22Rv1 (cell line): Measurements from ENCODE around the gene JDP2.

Source experiments
- H3K27ac ChIP-seq: fragments of 450-650 bp; 2 replicates; pipeline ENCODE4 v1.5.1; 2017
- ZFX ChIP-seq: fragments of 450-650 bp; IDR thresholded peaks from 2 replicates; pipeline ENCODE4 v1.6.1; 2017; ENCODE audit warnings: antibody characterized with exemption, borderline replicate concordance
- TF ChIP-seq, protein P1 (sequence below): fragments of 450-650 bp; IDR thresholded peaks from 2 replicates; pipeline ENCODE4 v1.5.1; 2017; ENCODE audit warnings: mild to moderate bottlenecking

JDP2 gene

GRCh38 chr14:75409316-75410205 is 18.3 kb upstream of the JDP2 start:
- H3K27ac ChIP-seq, result no peak overlapping the region
- TF ChIP-seq ZFX, result no peak
- TF ChIP-seq, protein P1, sequence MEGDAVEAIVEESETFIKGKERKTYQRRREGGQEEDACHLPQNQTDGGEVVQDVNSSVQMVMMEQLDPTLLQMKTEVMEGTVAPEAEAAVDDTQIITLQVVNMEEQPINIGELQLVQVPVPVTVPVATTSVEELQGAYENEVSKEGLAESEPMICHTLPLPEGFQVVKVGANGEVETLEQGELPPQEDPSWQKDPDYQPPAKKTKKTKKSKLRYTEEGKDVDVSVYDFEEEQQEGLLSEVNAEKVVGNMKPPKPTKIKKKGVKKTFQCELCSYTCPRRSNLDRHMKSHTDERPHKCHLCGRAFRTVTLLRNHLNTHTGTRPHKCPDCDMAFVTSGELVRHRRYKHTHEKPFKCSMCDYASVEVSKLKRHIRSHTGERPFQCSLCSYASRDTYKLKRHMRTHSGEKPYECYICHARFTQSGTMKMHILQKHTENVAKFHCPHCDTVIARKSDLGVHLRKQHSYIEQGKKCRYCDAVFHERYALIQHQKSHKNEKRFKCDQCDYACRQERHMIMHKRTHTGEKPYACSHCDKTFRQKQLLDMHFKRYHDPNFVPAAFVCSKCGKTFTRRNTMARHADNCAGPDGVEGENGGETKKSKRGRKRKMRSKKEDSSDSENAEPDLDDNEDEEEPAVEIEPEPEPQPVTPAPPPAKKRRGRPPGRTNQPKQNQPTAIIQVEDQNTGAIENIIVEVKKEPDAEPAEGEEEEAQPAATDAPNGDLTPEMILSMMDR, result no peak

GRCh38 chr14:75411214-75411540 is 16.6 kb upstream of the JDP2 start:
- no peak overlapping the region for H3K27ac ChIP-seq
- TF ChIP-seq, protein P1, result no peak
- TF ChIP-seq ZFX, result no peak

DNA sequence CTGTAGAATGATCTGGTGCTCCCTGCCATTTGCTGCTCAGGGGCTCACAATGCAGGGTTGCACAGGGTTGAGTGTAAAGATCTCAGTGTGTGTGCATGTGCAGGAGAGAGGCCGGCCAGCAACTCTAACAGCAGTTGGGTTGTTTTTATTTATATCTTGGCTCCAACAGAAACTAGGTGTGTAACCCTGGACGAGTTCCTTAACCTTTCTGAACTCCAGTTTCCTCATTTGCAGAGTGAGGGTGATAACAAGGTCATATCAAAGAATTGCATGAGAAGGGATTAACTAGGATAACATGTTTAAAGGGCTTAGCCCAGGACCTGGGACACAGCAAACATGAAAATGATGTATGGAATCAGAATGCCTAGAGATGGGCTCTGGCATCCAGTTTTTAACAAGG is 14.8 kb upstream of the JDP2 start:
- no peak for TF ChIP-seq ZFX
- TF ChIP-seq, protein P1, result no peak
- no peak overlapping the region for H3K27ac ChIP-seq

GRCh38 chr14:75417674-75418073 is 10.1 kb upstream of the JDP2 start:
- no peak overlapping the region for H3K27ac ChIP-seq
- TF ChIP-seq, protein P1, result no peak
- no peak for TF ChIP-seq ZFX

GRCh38 chr14:75418850-75419768 is 8.7 kb upstream of the JDP2 start:
- H3K27ac ChIP-seq, result no peak overlapping the region
- TF ChIP-seq, protein P1, result no peak
- TF ChIP-seq ZFX, result no peak

DNA sequence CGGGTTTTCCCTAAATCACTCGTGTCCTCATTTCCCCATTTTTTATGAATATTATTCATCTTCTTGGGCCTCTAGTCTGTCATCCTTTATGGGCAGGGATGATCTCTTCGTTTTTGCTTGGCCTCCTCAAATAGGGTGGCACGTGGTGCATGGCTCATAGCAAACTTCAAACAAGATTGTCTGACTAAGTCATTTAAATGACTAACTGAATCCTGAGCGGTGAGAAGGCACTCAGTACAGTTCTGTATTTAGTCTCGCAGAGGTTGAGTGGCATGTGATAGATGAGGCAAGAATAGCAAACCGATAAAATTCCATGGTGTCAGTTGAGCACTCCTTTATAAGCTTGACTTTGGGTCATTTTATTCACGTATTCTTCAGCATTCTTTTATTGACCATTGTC is 5.7 kb upstream of the JDP2 start:
- no peak overlapping the region for H3K27ac ChIP-seq
- TF ChIP-seq, protein P1, result no peak
- no peak for TF ChIP-seq ZFX
